MV-4-11 (cell line): ENCODE results near the gene STMN1.

Source experiments
- DNase-seq: peaks from one replicate; lab custom pipeline; 2025; lab: John Stamatoyannopoulos, UW

STMN1 gene

DNA sequence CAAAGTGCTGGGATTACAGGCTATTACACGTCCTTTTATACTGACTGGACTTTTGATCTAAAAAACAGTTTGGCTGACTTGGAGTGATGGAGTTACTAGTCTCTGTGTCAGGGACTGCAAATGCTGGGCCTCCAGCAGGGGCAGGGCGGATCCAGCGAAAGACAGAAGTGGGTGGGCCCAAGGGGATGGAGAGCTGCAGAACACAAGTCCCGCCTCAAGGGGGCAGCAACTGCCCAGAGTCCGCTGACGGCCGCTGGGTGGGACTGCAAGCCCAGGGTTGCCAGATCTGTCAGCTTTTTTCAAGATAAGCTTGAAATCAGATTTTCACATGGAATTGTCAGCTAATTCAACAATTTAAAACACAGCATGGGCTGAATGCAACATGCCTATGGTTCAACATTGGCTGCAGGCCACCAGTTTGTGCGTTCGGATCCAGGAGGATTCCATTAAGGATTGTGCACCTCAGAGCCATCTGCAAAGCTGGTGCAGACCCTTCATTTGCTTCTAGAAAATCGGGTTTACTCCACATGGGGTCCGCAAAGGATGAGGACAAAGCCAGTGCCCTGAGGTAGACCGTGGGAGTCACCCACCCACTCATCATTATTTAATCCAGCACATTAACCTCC lies 10.7 kb downstream of the STMN1 start:
- DNase-seq: peak; percentile 85

DNA sequence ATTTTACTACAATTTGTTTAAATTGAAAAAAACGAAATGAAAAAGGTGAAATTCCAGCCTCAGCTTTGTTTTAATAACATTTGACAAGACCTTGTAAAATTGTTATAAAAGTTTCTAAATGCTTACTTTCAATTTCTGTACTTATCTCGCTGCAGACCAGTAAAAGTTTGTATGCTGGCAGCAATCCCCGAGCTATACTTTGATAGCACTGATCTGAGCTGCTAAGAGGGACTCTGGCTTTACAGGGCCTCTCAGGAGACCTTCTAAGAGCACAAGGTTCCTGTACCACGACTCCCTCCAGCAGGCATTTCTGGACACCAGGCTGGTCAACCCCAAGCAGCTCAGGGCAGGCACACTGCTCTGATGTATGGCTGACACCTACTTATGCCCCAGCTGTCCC lies 13.1 kb downstream of the STMN1 start:
- DNase-seq: no peak

DNA sequence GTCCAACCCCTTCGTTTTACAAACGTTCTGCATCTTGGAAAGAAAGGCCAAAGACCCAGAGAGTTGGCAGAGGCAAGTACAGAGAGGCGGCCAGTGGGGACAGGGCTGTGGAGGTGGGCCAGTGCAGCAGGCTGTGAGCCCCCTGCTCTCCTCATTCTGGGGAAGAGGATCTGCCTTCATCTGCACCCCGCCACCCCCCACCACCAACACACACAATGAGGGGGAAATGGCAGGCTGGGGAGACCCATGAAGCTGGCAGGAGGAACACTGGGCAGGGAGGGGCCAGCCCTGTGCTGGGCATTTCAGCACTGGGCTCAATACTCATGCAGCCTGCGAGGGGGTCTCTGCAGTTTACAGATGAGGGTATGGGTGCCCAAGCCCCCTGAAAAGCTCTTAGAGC lies 14.6 kb downstream of the STMN1 start:
- no peak for DNase-seq

DNA sequence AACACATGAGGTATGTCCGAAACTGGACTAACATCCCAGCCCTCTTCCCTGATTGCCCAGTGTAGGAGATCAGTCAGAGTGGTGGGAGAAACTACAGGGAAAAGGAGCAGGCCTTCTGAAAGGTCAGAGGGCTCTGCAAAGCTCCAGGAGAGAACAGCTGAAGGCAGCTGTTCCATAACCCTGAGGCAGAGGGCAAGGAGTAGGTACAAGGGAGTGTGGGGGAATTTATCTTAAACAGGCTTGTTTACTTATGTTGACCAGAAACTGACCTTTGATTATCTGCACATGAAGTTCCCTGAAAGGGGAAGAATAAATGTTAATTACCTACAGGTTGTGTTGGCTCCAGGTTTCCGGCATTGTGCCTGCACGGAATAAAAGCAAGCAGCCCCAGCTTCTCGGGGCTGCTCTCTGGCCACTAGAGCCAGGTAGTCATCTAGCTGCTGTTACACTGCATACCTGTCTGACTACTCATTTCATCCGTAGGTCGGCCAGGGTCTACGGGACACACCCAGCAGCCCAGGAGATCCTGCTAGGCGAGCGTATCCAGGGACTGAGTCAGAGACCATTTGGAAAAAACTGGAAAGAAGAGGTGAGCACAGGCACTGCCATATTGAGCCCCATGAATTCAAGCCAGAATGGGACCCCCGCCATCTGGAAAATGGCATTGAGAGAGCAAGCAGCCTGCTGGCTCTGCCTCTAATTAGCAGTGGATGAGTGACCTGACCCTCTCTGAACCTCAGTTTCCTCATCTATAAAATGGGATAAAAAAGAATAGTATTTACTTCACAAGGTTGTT lies 15.8 kb downstream of the STMN1 start:
- no peak for DNase-seq

DNA sequence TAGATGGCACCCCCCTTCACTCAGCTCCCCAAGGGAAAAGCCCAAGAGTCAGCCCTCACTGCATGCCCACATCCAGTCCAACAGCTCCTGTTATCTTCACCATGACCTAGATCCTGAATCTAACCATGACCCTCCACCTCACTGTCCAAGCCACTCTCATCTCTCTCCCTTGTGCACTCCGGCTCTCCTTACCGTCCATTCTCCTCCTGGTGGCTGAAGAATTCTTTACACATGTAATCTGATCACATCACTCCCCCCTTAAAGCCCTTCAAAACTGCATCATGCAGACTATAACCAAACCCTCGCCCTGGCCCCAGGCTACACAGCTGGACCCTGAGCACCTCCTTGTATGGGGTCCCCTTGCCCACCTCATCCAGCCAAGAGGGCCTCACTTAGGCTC lies 16.7 kb downstream of the STMN1 start:
- no peak for DNase-seq

DNA sequence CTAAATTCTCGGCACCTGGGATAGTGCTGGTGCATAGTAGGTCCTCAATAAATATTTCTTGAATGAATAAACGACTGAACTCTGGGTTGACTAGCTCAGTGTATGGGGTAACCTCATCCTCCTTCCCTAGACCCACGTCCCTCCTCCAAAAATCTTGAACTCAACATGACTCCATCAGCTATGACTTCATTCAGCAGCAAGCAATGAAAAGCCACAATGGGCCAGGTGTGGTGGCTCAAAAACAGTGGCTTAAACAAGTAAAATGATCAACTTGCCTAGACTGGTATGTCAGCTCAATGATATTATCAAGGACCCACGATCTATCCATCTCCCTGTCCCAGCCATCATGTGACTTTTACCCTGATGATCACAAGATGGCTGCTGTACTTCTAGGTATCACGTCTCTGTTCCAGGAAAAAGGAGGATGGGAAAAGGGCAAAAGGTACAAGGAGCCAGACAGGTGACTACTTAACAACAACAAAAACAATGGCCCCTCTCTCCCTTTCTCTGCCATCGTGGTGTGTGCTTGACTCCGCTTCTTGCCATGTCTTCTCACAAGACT lies 17.7 kb downstream of the STMN1 start:
- no peak for DNase-seq

DNA sequence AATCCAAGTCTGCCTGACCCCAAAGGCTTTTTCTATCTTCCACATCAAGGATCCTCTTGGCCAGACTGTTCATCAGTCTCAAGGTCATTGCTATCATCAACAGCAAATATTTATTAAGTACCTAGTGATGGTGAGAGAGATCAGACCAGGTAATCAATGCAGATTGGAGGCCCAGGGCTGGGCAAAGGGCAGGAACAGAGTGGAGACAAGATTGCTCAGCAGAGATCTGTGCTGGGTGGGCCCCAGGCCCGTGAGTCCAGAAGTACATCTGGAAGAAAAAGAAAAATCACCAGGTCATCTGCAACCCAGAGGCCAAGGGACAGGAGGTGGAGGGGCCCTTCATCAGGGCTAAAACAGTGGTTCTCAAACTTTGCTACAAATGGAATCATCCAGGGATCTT lies 20.6 kb downstream of the STMN1 start:
- DNase-seq: no peak

DNA sequence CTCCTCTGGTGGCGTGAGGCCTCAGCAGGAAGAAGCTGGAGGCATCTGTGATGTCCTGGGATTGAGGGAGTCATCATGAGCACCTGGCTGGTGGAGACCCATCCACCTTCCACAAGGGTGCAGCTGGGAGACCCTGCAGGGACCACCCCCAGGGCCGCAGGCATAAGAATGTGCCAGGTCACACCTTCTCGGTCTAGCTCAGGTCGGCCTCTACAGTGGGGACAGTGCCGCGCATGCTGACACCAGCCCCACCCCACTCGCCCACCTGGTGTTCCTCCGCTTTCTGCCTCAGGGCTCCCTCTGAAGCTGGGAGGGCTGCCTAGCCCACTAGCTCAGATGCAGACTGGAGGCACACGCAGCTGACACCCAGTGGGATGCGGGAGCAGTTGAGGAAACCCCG lies 25.0 kb downstream of the STMN1 start:
- DNase-seq: no peak

DNA sequence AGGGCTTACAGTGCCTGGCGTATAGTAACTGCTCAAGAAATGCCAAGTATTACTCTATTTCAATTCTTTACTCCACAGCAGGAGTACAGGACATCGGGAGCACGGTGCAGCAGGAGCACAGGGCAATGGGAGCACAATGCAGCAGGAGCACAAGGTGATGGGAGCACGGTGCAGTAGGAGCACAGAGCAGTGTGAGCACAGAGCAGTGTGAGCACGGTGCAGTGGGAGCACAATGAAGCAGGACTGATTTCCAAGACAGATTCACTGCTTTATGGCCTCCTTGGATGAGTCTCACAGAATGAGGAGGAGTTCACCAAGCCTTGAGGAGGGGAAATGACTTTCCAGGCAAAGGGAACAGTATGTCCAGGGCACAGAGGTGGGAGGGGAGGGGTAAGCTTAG lies 25.7 kb downstream of the STMN1 start:
- DNase-seq: no peak

DNA sequence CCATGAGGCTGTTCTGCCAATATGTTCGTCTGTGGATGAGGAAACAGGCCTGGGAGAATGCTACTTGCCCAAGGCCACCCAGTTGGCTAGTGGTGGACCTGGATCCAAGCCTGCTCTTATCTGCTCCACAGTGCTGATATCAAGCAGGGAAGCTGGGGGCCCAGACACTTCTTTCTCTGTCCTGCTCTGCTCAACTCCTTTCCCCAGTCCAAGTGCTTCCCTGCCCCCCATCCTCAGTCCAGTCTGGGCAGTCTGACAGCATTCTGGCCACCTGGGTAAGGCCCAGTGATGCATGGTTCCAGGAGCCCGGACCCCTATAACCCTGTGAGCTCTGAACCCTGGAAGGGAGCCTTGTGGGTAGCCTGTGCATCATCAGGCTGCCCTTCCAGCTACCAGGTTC lies 26.5 kb downstream of the STMN1 start:
- no peak for DNase-seq

DNA sequence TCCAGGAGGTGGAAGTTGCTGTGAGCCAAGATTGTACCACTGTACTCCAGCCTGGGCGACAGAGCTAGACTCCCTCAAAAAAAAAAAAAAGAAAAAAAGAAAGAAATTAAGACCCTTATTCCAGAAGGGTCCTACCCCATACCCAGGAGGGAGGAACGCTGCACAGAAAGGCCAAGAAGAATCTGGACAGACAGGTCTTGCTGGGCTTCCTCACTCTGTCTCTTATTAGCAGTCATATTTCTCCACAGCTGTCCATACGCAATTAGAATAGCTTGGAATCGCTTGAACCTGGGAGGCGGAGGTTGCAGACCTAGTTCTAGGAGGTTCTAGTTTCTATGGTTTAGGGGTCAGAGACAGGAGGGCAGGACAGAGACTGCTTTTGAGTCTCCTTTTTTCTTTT lies 27.5 kb downstream of the STMN1 start:
- no peak for DNase-seq

DNA sequence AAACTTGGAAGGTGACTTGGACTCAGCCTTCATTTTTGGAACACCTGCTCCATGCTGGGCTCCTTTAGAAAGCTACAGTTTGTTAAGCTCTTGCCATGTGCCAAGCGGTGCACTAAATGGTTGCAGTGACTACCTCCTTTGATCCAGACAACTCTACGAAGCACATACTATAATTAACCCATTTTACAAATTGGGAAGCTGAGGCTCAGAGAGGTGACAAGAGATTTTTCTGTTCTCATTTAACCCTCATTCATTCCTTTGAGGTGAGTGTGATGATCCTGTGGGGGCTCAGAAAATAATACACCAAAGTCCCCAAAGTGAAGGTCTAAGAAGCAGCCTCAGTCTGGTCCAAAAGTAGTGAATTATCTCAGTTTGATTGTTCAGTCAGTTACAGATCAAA lies 29.1 kb downstream of the STMN1 start:
- DNase-seq: no peak

DNA sequence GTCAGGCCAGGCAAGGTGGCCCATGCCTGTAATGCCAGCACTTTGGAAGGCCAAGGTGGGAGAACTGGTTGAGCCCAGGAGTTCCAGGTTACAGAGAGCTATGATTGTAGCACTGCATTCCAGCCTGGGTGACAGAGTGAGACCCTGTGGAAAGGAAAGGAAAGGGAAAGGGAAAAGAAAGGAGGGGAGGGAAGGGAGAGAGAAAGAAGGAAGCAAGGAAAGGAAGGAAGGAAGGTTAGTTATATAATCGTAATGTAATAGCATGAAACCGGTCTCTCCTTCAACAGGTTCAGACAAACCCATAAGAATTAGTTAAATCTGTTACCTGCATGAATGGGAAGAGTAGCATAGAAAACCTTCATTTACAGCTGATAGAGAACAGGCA lies 29.5 kb downstream of the STMN1 start:
- no peak for DNase-seq

DNA sequence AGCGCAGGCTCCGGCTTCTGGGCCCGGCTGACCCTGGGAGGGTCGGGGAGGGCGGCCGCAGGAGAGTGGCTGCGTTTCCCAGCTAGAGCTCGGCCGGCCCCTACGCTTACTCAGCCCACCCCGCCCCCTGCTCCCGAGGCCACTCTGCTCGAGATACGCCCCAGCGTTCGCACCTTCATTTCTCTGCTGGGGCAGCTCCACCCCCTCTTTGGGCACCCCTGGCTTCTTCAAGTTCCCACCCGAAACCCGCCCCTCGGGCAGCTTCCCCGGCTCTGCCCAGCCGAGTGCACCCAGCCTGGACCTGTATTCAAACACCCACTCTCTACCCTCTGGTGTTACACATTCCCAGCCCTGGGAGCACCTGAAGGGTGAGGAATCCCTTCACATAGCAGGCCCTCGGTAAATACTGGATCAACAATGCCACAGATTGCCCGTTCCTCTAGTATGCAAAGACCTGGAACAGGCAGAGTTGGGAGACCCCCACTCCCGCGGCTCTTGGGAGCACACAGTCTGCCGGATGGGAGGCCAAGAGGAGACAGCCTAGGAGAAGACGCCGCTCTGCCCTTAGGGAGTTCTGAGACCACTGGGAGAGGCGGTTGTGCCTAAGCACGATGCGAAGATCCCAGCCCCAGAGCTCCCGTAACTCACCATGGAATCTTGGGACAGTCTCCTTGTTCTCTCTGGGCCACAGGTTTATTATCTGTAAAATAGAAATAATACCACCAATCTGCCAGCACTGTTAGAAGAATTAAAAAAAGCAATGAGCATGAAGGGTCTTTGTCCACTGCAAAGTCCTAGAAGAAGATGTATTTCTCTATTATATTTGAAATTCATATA lies 30.1 kb downstream of the STMN1 start:
- DNase-seq: no peak

DNA sequence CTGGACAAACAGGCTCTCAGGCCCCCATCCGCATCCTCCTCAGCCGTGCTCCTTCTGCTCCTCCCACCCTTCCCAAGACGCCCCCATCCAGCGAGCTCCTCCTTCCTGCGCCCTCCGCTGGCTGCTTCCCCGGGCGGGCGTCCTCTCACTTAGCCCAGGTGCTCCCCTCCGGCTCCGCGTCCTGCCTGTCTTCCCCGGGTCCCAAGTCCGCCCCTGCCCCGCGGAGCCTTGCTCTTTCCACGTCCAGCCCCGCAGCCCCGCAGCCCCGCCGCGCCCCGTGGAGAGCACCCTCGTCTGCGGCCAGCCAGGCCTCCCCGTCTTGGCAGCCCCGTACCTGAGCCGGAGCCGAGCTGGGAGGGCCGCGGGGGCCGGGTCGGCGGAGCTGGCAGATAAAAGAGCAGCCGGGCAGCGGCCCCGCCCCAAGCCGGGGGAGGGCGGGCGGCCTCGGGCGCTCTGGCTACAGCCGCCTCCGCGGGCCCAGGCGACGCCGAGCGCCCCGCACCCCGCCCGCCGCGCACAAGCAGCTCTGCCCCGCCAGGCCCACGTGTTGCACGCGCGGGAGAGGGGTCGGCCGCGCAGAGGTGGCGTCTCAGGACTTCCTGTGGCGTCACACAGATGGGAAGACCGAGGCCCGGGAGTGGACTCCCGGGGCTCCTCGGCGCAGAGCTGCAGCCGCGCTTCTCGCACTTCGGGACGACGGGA lies 30.9 kb downstream of the STMN1 start, which contains the start of gene PAQR7:
Gene PAQR7, minus strand, starts transcription at position 555 of the 702 bp plus-strand sequence. CDS start 11,869 bp downstream, outside the sequence.
- peak; percentile 58 for DNase-seq

DNA sequence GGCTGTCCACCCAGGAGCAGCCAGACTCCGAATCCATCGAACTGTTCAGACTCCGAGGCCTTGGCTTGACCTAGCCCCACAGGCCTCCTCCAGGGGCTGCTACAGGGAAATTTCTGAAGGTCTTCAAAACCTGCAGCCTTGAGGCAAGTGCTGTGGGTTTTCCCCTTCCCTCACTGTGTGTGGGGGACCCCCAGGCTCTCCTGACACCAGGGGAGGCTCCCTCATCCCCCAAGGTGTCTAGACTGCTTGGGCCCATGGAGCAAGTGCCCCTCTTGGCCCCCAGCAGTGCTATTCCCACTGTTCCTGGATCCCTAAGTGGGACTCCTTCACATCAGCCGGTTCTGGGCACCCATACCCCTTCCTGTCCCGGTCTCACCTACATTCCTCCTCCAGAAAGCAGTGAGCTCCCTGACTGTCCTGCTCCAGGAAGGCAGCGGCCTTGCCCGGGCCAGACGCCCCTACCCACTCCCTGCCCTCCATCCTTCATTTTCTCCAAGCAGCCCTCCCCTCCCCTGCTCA lies 31.5 kb downstream of the STMN1 start:
- DNase-seq: no peak

DNA sequence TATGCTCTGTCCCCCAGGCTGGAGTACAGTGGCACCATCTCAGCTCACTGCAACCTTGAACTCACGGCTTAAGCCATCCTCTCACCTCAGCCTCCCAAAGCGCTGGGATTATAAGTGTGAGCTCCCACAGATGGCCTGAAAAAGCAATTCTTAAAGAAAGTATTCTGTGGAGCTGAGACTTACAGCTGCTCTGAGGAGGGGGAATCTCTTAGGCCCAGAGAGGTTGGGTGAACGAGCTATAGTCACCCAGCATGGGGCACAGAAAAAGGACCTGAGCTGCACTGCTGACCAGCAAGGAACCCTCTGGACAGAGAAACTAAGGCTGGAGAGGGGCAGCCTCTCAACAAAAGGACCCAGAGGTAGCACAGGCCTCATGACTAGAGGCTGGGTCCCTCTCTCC lies 32.0 kb downstream of the STMN1 start:
- no peak for DNase-seq

DNA sequence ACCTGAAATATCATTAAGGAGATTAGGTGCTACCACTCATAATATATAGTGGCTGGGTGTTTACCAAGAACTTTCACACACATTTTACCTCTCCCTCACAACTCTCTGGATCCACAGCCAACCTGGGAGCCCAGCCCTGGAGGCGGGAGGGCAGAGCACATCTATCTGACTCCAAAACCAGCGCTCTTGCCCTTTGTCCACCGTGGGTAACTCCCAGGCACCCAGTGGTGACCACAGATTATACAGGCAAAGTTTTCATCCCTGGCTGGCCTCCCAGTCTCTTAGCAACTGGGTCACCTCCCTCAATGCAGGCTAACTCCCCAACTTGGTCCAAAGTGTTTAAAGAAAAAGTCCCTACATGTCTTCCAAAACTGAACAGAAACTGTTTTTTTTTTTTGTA lies 33.1 kb downstream of the STMN1 start:
- DNase-seq: no peak

DNA sequence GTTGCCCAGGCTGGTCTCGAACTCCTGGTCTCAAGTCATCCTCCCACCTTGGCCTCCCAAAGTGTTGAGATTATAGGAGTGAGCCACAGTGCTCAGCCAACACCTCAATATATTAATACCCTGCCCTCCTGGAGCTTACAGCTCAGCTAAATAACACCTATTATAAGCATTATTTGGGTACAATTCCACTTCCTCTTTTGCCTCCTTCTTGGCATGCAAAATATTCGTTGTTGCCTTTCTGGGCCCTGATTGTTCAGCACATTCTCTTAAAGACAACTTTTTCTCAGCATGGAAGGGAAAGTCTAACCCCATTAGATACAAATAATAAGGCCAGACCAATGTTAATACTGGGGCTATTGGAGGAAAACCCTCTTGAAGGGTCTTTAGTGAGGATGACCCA lies 33.5 kb downstream of the STMN1 start:
- DNase-seq: no peak

DNA sequence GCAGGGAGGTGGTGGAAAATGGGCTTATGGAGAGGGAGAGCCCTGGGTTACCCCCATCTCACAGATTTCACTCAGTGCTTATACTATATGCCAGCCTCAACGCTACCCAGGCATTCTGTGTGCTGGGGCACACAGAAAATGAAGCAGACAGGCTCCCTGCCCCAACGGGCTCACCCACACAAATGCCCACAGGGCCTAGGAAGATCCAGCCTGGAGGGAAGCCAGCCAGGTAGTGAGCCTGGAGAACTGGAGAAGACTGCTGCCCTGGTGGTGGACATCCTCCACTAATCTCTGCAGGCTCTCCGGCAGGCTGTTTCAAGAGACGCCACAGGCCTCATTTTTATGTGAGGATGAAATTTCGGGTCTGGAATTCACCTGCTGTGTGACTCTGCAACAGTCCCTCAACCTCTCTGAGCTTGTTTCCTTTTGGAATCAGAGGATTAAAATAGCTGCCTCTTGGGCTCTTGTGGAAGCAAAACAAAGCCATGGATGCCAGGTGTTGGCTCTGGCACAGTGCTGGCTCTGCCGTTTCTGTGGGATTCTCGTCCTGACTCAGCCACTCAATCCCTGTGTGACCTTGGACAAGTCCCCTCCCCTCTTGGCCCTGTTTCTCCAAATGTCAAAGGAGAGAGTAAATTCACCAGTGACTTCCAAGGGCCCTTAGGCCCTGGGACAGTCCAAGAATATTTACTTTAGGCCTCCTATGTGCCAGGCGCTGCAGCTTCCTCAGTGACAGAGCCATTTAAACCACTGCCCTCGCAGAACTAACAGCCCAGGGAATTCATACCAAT lies 34.3 kb downstream of the STMN1 start:
- no peak for DNase-seq
